HG03196 (cell line): ENCODE data around the gene CENPVL1.
"Not testable (repeated sequence)": the region's sequence is repeated elsewhere in the genome, so short reads cannot be mapped to it uniquely, and the experiment has no call there.

Experiments
- ATAC-seq: cut with Tn5 transposase; IDR thresholded peaks from one replicate; pipeline ENCODE4 v1.9.1; 2021; ENCODE audit not compliant: unreplicated experiment

Gene CENPVL1

DNA sequence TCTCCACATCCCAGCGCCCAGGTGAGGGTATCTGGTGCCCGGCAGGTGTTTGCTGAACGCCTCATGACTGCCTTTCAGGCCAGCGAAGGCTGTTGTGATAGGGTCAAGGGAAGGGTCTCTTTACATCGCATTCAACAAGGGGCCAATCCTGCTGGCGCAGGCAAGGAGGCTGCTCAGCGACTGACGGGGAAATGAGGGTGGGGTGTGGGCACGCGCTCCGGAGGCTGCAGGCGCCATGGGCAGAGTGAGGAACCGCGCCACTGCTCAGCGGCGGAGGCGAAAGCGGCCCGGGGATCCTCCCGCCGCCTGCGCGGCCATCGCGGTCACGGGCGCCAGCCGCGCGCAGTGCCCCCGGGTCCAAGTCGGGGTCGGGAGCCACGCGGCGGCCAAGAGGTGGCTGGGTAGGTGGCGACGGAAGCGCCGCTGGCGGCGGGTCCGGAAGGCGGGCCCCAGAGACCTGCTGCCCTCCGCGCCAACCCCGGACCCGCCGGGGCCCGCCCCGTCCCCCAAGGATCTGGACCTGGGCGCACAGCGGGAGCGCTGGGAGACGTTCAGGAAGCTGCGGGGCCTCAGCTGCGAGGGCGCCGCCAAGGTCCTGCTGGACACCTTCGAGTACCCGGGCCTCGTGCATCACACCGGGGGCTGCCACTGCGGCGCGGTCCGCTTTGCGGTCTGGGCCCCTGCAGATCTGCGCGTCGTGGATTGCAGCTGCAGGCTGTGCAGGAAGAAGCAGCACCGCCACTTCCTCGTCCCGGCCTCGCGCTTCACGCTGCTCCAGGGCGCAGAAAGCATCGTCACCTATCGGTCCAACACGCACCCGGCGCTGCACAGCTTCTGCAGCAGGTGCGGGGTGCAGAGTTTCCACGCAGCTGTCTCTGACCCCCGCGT lies at the start of gene CENPVL1:
CENPVL1 (plus strand) TSS at position 236 of the 888 bp plus-strand sequence; CDS start at position 236, 0 bp downstream.
- not testable (repeated sequence) for ATAC-seq

DNA sequence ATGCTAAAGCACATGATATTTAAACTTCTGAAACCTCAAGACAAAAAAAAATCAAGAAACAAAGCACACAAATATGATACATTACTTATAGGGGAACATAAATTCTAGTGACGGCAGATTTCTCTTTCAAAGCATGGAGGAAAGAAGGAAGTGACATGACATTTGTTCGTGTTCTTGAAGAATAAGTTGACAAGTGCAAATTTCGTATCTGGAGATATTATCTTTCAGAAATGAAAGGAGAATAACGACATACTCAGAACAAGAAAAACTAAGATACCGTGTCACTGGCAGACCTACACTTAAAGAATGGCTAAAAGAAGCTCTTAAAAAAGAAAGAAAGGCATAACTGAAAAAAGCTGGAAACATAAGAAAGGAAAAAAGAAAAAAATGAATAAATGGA lies 44.3 kb upstream of the CENPVL1 start:
- ATAC-seq, result no peak

GRCh38 chrX:51679689-51680433 lies 30.5 kb upstream of the CENPVL1 start:
- not testable (repeated sequence) for ATAC-seq

DNA sequence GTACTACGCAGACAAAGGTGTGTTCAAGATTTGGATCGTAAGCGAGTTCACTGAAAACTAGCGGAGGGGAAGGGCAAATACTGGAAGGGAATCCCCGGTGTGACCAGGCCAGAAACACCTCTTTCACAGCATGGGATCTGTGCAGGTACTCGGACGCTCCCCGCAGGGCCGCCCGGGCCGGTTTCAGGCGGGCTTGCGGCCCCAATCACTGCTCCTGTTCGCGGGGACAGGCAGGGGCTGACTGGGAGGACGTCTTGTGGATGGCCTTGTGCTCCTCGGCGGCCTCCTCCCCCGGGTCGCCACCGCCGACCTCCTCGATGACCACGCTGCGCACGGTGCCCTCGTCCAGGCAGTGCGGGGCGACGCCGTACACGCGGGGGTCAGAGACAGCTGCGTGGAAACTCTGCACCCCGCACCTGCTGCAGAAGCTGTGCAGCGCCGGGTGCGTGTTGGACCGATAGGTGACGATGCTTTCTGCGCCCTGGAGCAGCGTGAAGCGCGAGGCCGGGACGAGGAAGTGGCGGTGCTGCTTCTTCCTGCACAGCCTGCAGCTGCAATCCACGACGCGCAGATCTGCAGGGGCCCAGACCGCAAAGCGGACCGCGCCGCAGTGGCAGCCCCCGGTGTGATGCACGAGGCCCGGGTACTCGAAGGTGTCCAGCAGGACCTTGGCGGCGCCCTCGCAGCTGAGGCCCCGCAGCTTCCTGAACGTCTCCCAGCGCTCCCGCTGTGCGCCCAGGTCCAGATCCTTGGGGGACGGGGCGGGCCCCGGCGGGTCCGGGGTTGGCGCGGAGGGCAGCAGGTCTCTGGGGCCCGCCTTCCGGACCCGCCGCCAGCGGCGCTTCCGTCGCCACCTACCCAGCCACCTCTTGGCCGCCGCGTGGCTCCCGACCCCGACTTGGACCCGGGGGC lies 28.2 kb upstream of the CENPVL1 start:
- ATAC-seq, result not testable (repeated sequence)

DNA sequence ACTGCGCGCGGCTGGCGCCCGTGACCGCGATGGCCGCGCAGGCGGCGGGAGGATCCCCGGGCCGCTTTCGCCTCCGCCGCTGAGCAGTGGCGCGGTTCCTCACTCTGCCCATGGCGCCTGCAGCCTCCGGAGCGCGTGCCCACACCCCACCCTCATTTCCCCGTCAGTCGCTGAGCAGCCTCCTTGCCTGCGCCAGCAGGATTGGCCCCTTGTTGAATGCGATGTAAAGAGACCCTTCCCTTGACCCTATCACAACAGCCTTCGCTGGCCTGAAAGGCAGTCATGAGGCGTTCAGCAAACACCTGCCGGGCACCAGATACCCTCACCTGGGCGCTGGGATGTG lies 27.6 kb upstream of the CENPVL1 start, which contains the start of gene CENPVL2:
CENPVL2 (minus strand) TSS at position 112 of the 343 bp plus-strand sequence; CDS start at position 112, 0 bp downstream.
- ATAC-seq, result not testable (repeated sequence)

DNA sequence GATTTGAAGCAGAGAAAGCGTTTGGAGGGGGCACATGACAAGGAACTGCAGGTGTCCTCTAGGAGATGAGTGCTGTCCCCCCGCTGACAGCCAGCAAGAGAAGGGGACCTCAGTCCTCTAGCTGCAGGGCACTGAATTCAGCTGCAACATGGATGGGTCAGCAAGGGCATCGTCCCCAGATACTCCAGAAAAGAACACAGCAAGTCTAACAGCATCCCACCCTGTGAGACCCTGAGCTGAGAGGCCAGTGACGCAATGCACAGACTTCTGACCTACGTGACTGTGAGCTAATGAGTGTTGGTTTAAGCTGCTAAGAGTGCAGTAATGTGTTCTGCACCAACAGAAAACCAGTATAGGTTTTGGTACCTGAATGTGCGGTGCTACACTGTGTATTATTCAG lies 16.1 kb upstream of the CENPVL1 start:
- ATAC-seq, result no peak

- ATAC-seq, result no peak
Observed at GRCh38 chrX:51697397-51697796, 12.9 kb upstream of the CENPVL1 start.

DNA sequence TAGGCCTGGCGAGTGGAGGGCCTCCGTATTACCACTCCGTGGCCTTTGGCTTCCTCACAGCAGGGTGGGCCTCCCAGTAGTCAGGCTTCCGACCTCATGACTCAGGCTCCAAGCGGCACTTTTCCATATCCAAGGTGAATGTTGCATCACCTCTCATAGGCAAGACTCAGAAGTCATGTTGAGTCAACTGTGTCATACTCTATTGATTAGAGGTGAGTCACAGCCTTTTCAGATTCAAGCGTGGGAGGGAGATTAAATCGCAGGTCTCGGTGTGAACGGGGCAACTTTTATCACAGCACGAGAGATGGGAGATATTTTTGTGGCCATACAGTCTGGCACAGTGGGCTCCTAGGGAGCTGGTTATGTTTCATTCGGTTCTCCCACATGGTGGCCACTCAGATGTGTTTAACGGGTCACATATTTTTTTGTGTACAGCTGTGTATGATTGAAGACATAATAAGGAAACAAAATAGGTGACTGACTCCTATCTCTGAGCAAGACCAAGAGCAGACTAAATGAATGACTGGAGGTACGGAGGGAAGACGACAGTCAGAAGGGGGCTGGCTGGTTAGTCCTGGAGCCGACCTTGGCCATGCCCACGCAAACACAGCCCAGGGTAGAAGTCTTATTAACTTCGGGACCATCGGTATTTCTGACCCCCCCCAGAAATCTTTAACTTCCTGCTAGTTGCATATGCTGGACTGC lies 2.8 kb downstream of the CENPVL1 start:
- not testable (repeated sequence) for ATAC-seq

DNA sequence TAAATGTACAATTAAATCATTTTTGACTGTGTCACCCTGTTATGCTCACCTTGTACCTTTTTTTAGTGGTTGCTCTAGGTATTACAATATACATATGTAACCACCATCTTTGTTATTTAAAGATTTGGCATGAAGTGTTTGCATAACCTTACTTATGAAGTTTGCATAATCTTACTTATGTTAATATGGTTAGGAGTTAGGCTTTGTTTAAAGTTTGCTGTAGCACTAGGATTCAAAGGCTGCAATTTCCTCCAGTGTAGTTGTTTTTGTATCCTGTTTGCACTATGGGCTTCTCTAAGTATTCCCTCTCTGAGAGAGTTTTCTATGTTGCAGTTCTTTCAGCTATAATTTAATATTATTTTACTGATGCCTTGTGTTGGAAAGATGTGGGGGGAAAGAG lies 17.9 kb downstream of the CENPVL1 start:
- ATAC-seq, result no peak

DNA sequence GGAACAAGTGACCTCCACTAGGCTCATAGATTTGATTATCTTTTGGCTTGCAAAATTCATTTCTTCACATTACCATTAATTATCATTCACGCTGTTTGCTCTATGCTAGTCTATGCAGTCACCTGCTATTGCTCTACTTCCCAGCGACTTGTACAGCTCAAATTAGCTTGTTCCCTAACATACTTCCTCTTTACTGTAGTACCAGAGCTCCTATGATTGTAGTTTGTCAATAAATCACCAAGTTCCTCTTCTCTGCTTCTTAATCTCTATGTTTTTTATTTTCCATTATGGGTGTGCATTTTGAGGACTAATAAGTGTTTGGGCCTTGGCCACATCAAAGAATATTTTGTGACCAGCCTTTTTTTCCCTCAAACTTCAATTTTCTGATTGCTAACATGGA lies 26.8 kb downstream of the CENPVL1 start:
- ATAC-seq, result no peak

GRCh38 chrX:51742586-51742985 lies 32.3 kb downstream of the CENPVL1 start:
- no peak for ATAC-seq

DNA sequence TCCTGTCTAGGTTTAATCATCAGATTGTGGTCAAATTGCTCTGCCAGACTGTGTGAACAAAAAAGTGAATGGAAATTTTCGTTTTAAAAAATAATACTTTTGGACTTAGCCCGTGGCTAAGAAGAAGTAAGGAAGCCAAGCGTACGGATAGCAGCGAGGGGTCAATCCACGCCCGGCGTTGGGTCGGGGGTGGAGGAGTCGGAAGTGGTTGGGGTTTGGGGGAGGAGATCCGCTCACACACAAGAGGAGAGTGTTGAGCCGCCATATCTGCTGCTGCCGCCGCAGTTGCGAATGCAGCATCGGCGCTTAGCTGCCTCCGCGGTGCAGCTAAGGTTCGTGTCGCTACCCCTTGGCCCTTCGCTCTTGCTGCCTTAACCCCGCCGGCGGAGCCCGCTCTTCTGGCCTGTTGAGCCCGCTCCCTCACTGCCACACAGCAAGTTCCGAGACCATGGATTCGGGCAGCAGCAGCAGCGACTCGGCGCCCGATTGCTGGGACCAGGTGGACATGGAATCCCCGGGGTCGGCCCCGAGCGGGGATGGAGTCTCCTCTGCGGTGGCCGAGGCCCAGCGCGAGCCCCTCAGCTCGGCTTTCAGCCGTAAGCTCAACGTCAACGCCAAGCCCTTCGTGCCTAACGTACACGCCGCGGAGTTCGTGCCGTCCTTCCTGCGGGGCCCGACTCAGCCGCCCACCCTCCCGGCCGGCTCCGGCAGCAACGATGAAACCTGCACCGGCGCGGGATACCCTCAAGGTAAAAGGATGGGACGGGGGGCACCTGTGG lies 33.1 kb downstream of the CENPVL1 start, which contains the start of gene GSPT2:
GSPT2 (plus strand) TSS at position 264 of the 779 bp plus-strand sequence; CDS start at position 449, 185 bp downstream.
- ATAC-seq, result peak; percentile 94

DNA sequence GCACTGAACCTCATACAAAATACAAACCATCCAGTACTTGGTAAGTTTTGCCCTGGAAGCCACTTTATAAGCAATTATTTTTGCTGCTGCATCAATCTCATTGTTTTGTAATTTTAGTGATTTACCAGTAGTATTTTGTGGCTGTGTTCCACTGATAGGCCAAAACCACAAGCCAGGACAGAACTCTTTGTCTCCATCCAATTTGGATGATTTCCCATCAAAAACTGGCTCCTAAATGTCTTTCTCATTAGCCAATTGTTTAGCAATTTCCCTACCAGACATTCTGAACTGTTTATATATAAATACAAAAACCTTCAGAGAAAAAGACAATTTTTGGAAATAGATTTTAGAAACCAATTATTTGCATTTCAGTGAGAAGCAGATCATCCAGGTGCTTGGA lies 37.4 kb downstream of the CENPVL1 start:
- no peak for ATAC-seq

GRCh38 chrX:51759055-51759839 lies 48.9 kb downstream of the CENPVL1 start:
- no peak for ATAC-seq

- ATAC-seq, result no peak
Observed at GRCh38 chrX:51760657-51761056, 50.3 kb downstream of the CENPVL1 start.
